SK-N-SH (cell line): Measurements from ENCODE around the gene DTNA. TPM values are rescaled to one million over a fixed set of nuclear protein-coding genes. Genes with fewer than 3 reads are reported as not detected.
A peak's percentile ranks its signal among the peaks of the same experiment; 100 is the strongest.

Experiments used
- CTCF ChIA-PET: fragments of 300-600, 350-600 bp; formaldehyde crosslinking; extraction: SDS; loops from one replicate; lab custom pipeline; 2021; lab: Yijun Ruan, JAX
- POLR2A ChIA-PET: fragments of 350-600 bp; sonication (Branson Sonifier 250); formaldehyde crosslinking; extraction: SDS; loops from one replicate; lab custom pipeline; 2020; ENCODE audit warnings: antibody characterized with exemption, inconsistent platforms; lab: Yijun Ruan, JAX
- DNase-seq: peaks from one replicate; pipeline ENCODE4 v3.0.0; 2012
- H2AFZ ChIP-seq: fragments of 200-600 bp; sonication (generic); 2 replicates; pipeline ENCODE4 v1.8.1; 2016; ENCODE audit warnings: antibody characterized with exemption, mild to moderate bottlenecking, low read depth
- H3F3A ChIP-seq: fragments of 200-600 bp; sonication (generic); replicated peaks from 2 replicates; pipeline ENCODE3; 2016; ENCODE audit warnings: antibody characterized with exemption, mild to moderate bottlenecking; ENCODE audit not compliant: insufficient read depth
- H3K27ac ChIP-seq, 2 experiments: fragments of 200-500 bp in 1 of 2; fragments of 200-600 bp in 1 of 2; sonication (Bioruptor generic) in 1 of 2; sonication (generic), shearing (Covaris generic) in 1 of 2; 2 replicates each; pipeline versions ENCODE4 v1.5.1 to v1.6.1; 2014 to 2016; ENCODE audit warnings: low read depth in 2 of 2, inconsistent platforms in 1 of 2, low read length in 1 of 2, mild to moderate bottlenecking in 1 of 2, mixed read lengths in 1 of 2
- H3K27me3 ChIP-seq: fragments of 200-600 bp; sonication (generic), shearing (Covaris generic); 2 replicates; pipeline ENCODE4 v1.6.1; 2016; ENCODE audit warnings: mixed run types; ENCODE audit not compliant: insufficient read depth
- H3K36me3 ChIP-seq, 2 experiments: fragments of 200-500 bp in 1 of 2; fragments of 200-600 bp in 1 of 2; sonication (Bioruptor generic) in 1 of 2; sonication (generic) in 1 of 2; replicated peaks in 1 of 2; 2 replicates each; pipeline versions ENCODE3 to v1.5.1; 2014 to 2016; ENCODE audit warnings: low read length in 1 of 2, mild to moderate bottlenecking in 1 of 2; ENCODE audit not compliant: insufficient read depth in 2 of 2, control insufficient read depth in 1 of 2
- H3K4me1 ChIP-seq, 2 experiments: fragments of 200-500 bp in 1 of 2; fragments of 200-600 bp in 1 of 2; sonication (Bioruptor generic) in 1 of 2; sonication (generic), shearing (Covaris generic) in 1 of 2; 2 replicates each; pipeline versions ENCODE4 v1.5.1 to v1.6.1; 2014 to 2016; ENCODE audit warnings: low read depth in 1 of 2, low read length in 1 of 2, mixed run types in 1 of 2; ENCODE audit not compliant: insufficient read depth in 2 of 2, control insufficient read depth in 1 of 2
- H3K4me2 ChIP-seq: fragments of 200-600 bp; sonication (generic), shearing (Covaris generic); 2 replicates; pipeline ENCODE4 v1.6.1; 2017; ENCODE audit warnings: mixed run types
- H3K4me3 ChIP-seq, 2 experiments: fragments of 200-500 bp in 1 of 2; fragments of 200-600 bp in 1 of 2; sonication (Bioruptor generic) in 1 of 2; sonication (generic), shearing (Covaris generic) in 1 of 2; 2 replicates each; pipeline versions ENCODE4 v1.5.1 to v1.8.1; 2014 to 2016; ENCODE audit warnings: low read depth in 2 of 2, inconsistent platforms in 1 of 2, low read length in 1 of 2, mild to moderate bottlenecking in 1 of 2, mixed read lengths in 1 of 2, moderate library complexity in 1 of 2
- H3K79me2 ChIP-seq: fragments of 200-600 bp; sonication (generic); 2 replicates; pipeline ENCODE4 v1.8.1; 2017; ENCODE audit warnings: mild to moderate bottlenecking; ENCODE audit not compliant: insufficient read depth
- H3K9ac ChIP-seq: fragments of 200-600 bp; sonication (generic); 2 replicates; pipeline ENCODE4 v1.6.1; 2017; ENCODE audit warnings: mixed run types
- H3K9me2 ChIP-seq: fragments of 200-600 bp; sonication (generic); 2 replicates; pipeline ENCODE4 v1.6.1; 2017; ENCODE audit warnings: mixed run types
- H3K9me3 ChIP-seq: fragments of 200-600 bp; sonication (generic); 2 replicates; pipeline ENCODE4 v1.6.1; 2017; ENCODE audit warnings: mixed run types, mild to moderate bottlenecking, moderate library complexity
- H4K20me1 ChIP-seq: fragments of 200-600 bp; sonication (generic); 2 replicates; pipeline ENCODE4 v1.6.1; 2017; ENCODE audit warnings: mild to moderate bottlenecking, mixed run types; ENCODE audit not compliant: insufficient read depth
- CHD2 ChIP-seq: fragments of 150-350 bp; IDR thresholded peaks from 2 replicates; pipeline ENCODE4 v1.6.1; 2018; ENCODE audit warnings: low read length; ENCODE audit not compliant: partially characterized antibody
- EP300 ChIP-seq, 2 experiments: IDR thresholded peaks; 2 replicates each; pipeline versions ENCODE4 v1.4.0 to v1.6.1; 2012; ENCODE audit warnings: borderline replicate concordance in 1 of 2, low read depth in 1 of 2, low read length in 1 of 2
- GATA2 ChIP-seq: sonication (generic); formaldehyde crosslinking; IDR thresholded peaks from 2 replicates; pipeline ENCODE4 v1.5.0; 2020; ENCODE audit warnings: mild to moderate bottlenecking, missing genetic modification reagents
- IRF3 ChIP-seq: fragments of 150-350 bp; IDR thresholded peaks from 2 replicates; pipeline ENCODE4 v1.6.1; 2016; ENCODE audit warnings: mild to moderate bottlenecking, low read depth, low read length
- NRF1 ChIP-seq: IDR thresholded peaks from 2 replicates; pipeline ENCODE4 v1.6.1; 2012; ENCODE audit warnings: low read depth, mild to moderate bottlenecking, low read length
- RAD21 ChIP-seq: IDR thresholded peaks from 2 replicates; pipeline ENCODE4 v1.6.1; 2012; ENCODE audit warnings: mild to moderate bottlenecking, low read length
- RFX5 ChIP-seq: IDR thresholded peaks from 2 replicates; pipeline ENCODE4 v1.6.1; 2012; ENCODE audit warnings: mild to moderate bottlenecking, improper control_type of control experiment, low read length
- SIN3A ChIP-seq: IDR thresholded peaks from 2 replicates; pipeline ENCODE4 v1.6.1; 2012; ENCODE audit warnings: low read depth, mild to moderate bottlenecking, low read length, moderate library complexity, borderline replicate concordance
- SMC3 ChIP-seq: IDR thresholded peaks from 2 replicates; pipeline ENCODE4 v1.6.1; 2012; ENCODE audit warnings: low read depth, low read length, improper control_type of control experiment
- TCF12 ChIP-seq: IDR thresholded peaks from 2 replicates; pipeline ENCODE4 v1.4.0; 2012
- TEAD4 ChIP-seq: IDR thresholded peaks from 2 replicates; pipeline ENCODE4 v1.4.0; 2012; ENCODE audit warnings: mild to moderate bottlenecking, borderline replicate concordance; ENCODE audit not compliant: insufficient read depth
- USF2 ChIP-seq: fragments of 150-350 bp; IDR thresholded peaks from 2 replicates; pipeline ENCODE4 v1.6.1; 2017; ENCODE audit warnings: antibody characterized with exemption, low read length, low read depth, borderline replicate concordance
- WGBS: methylation state at CpG from one replicate; pipeline ENCODE4 v1.1.6; 2017; ENCODE audit warnings: low lambda C conversion rate; 5-methylcytosine and 5-hydroxymethylcytosine counted together
- polyA plus RNA-seq, 3 experiments: library from polyadenylated mRNA; depleted of rRNA; stranded (reverse); fragments of >200 nt; gene quantifications; 2 replicates each; pipeline ENCODE4 v1.2.3, GENCODE V29; 2012
- TF ChIP-seq, protein P1 (sequence below): fragments of 200-600 bp; sonication (generic); IDR thresholded peaks from 2 replicates; pipeline ENCODE4 v1.6.1; 2017; ENCODE audit warnings: antibody characterized with exemption, mild to moderate bottlenecking, moderate library complexity
- TF ChIP-seq, protein P2 (sequence below): IDR thresholded peaks from 2 replicates; pipeline ENCODE4 v1.6.1; 2012; ENCODE audit warnings: mild to moderate bottlenecking, low read depth, low read length, moderate library complexity

Gene DTNA
- polyA plus RNA-seq, 1 of the 3 experiments (the other 2 are of a cell fraction) = 7.9 TPM

GRCh38 chr18:34661464-34662087, 48.5 kb upstream of the DTNA start:
- H3K4me1 ChIP-seq = peaks cover 7 to 17% of the 10 kb centered on the region in 2 experiments; a peak in 3 of 4 replicates
- POLR2A ChIA-PET = no interaction called here
- H4K20me1 ChIP-seq = no peaks in the 10 kb centered on the region
- 50% methylated on average over 4 of the region's 4 CpGs for WGBS
- H3F3A ChIP-seq = no peaks in the 10 kb centered on the region
- CTCF ChIA-PET = interaction anchor here (0.6 to 4.3 kb wide), 63 partner anchors 9 to 807 kb away, joined by 3 to 67 read pairs (median 4); partner anchors contain the start of gene DTNA
- no peak overlapping the region for H3K4me2 ChIP-seq
- H3K27me3 ChIP-seq = no peaks in the 10 kb centered on the region
- H2AFZ ChIP-seq = 0 out of 2 replicates have a peak overlapping the region, but pooled peaks have one; percentile 57
- H3K79me2 ChIP-seq = no peaks in the 10 kb centered on the region
- H3K27ac ChIP-seq = peak overlapping the region in 1 of 2 experiments; percentile 14; a peak in 1 of 4 replicates
- no peak overlapping the region for H3K4me3 ChIP-seq
- no peaks in the 10 kb centered on the region for H3K36me3 ChIP-seq
- TF ChIP-seq USF2 = no peak
- no peak for TF ChIP-seq IRF3
- TF ChIP-seq SIN3A = no peak
- TF ChIP-seq SMC3 = peak; percentile 78
- peak; percentile 82 for TF ChIP-seq RAD21
- TF ChIP-seq, protein P1, sequence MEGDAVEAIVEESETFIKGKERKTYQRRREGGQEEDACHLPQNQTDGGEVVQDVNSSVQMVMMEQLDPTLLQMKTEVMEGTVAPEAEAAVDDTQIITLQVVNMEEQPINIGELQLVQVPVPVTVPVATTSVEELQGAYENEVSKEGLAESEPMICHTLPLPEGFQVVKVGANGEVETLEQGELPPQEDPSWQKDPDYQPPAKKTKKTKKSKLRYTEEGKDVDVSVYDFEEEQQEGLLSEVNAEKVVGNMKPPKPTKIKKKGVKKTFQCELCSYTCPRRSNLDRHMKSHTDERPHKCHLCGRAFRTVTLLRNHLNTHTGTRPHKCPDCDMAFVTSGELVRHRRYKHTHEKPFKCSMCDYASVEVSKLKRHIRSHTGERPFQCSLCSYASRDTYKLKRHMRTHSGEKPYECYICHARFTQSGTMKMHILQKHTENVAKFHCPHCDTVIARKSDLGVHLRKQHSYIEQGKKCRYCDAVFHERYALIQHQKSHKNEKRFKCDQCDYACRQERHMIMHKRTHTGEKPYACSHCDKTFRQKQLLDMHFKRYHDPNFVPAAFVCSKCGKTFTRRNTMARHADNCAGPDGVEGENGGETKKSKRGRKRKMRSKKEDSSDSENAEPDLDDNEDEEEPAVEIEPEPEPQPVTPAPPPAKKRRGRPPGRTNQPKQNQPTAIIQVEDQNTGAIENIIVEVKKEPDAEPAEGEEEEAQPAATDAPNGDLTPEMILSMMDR = peak; percentile 94
- DNase-seq = peak; percentile 55
- no peak overlapping the region for H3K9ac ChIP-seq
- H3K9me3 ChIP-seq = no peaks in the 10 kb centered on the region
- no peaks in the 10 kb centered on the region for H3K9me2 ChIP-seq

DNA sequence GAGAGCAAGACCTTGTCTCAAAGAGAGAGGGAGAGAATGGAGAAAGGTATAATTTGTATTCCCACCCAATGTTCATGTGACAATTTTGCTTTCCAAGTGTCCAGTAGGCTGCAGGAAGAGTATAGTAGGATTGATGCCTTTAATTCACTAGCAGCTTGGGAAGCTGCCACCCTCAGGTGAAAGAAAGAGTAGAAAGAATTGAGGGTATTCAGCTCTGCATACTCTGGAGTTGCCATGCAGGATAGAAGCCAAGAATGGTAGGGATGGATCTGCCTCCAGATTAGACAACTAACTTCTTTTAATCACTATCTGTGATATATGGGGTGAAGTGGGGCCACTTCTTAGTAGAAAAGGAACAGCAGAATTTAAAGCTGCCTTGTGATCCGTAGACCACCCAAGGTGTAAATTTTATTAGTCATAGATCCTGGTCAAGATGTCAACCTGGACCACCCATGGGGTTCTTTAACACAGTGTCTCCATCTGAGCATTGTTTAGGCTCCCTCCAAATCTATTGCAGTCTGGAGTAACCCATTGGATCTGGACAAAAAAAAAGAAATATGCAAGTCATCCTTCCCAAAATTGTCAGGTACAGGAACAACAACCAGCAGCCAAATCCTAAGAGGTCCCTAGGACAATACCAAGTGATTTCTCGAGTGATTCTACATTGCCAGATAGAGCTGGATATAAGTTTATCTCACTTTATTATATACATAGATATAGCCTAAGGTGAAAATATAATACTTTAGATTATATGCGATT, 33.1 kb upstream of the DTNA start:
- Histone ChIP-seq H4K20me1 (no peaks in the 10 kb centered on the region), H3K27ac (no peak overlapping the region), H3K36me3 (no peaks in the 10 kb centered on the region), H3K79me2 (no peaks in the 10 kb centered on the region), H3K9me2 (no peaks in the 10 kb centered on the region), H3K9me3 (no peaks in the 10 kb centered on the region), H3F3A (no peaks in the 10 kb centered on the region)
- DNase-seq = no peak
- TF ChIP-seq GATA2 (CRISPR knock-in tag) = no peak
- TF ChIP-seq CHD2 = no peak
- no peak for TF ChIP-seq NRF1
- TF ChIP-seq, protein P2, sequence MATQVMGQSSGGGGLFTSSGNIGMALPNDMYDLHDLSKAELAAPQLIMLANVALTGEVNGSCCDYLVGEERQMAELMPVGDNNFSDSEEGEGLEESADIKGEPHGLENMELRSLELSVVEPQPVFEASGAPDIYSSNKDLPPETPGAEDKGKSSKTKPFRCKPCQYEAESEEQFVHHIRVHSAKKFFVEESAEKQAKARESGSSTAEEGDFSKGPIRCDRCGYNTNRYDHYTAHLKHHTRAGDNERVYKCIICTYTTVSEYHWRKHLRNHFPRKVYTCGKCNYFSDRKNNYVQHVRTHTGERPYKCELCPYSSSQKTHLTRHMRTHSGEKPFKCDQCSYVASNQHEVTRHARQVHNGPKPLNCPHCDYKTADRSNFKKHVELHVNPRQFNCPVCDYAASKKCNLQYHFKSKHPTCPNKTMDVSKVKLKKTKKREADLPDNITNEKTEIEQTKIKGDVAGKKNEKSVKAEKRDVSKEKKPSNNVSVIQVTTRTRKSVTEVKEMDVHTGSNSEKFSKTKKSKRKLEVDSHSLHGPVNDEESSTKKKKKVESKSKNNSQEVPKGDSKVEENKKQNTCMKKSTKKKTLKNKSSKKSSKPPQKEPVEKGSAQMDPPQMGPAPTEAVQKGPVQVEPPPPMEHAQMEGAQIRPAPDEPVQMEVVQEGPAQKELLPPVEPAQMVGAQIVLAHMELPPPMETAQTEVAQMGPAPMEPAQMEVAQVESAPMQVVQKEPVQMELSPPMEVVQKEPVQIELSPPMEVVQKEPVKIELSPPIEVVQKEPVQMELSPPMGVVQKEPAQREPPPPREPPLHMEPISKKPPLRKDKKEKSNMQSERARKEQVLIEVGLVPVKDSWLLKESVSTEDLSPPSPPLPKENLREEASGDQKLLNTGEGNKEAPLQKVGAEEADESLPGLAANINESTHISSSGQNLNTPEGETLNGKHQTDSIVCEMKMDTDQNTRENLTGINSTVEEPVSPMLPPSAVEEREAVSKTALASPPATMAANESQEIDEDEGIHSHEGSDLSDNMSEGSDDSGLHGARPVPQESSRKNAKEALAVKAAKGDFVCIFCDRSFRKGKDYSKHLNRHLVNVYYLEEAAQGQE = no peak
- no peak for TF ChIP-seq SIN3A
- no peak for TF ChIP-seq TCF12
- TF ChIP-seq RFX5 = no peak
- TF ChIP-seq EP300 (IDR thresholded peaks at IDR 0.05; ENCODE audit: borderline replicate concordance in 1 of 2, low read depth in 1 of 2, low read length in 1 of 2) = no peak
- TF ChIP-seq TEAD4 = no peak
- TF ChIP-seq, all 33 proteins: peak for 0
- Histone ChIP-seq H2AFZ (no peak overlapping the region), H3K9ac (no peak overlapping the region), H3K4me1 (peaks cover 0 to 3% of the 10 kb centered on the region in 2 experiments; a peak in 1 of 4 replicates), H3K4me3 (no peak overlapping the region), H3K4me2 (no peak overlapping the region), H3K27me3 (no peaks in the 10 kb centered on the region)
- CTCF ChIA-PET = interaction anchor here (1.5 kb wide), 1 partner anchor 16 kb away, joined by 11 read pairs; no protein-coding TSS in a partner anchor
- WGBS = 60% methylated on average over 3 of the region's 3 CpGs
- POLR2A ChIA-PET = no interaction called here
